Psoas muscle (tissue), 8 donors: Measurements from ENCODE around the gene AXIN1. TPM values are rescaled to one million over a fixed set of nuclear protein-coding genes. Genes with fewer than 3 reads are reported as not detected.

Source experiments
- ATAC-seq, 4 donors: fragments of 200-7000 bp; cut with Tn5 transposase; one replicate each; pipeline ENCODE4 v1.9.1; 2020; ENCODE audit warnings: moderate library complexity in 3 of 4, mild to moderate bottlenecking in 2 of 4
- DNase-seq, 2 donors: peaks; one replicate each; pipeline ENCODE4 v3.0.0-alpha.2; 2020
- H3K27ac ChIP-seq: fragments of 200-600 bp; one replicate; pipeline ENCODE4 v1.8.0; 2022
- H3K27me3 ChIP-seq, 3 donors: fragments of 200-600 bp in 1 of 3; one replicate each; pipeline versions ENCODE4 v1.6.1 to v1.8.0; 2013 to 2022; ENCODE audit warnings: low read length in 2 of 3, mild to moderate bottlenecking in 2 of 3, moderate library complexity in 1 of 3; ENCODE audit not compliant: insufficient read depth in 3 of 3
- H3K36me3 ChIP-seq, 2 donors: fragments of 200-600 bp in 1 of 2; one replicate each; pipeline versions ENCODE4 v1.6.1 to v1.8.0; 2013 to 2022; ENCODE audit warnings: low read depth in 1 of 2, mild to moderate bottlenecking in 1 of 2, moderate library complexity in 1 of 2; ENCODE audit not compliant: insufficient read depth in 1 of 2
- H3K4me1 ChIP-seq: fragments of 200-600 bp; one replicate; pipeline ENCODE4 v1.8.0; 2022
- H3K4me3 ChIP-seq: fragments of 200-600 bp; one replicate; pipeline ENCODE4 v1.8.0; 2022; ENCODE audit warnings: mild to moderate bottlenecking
- H3K9me3 ChIP-seq: fragments of 200-600 bp; one replicate; pipeline ENCODE4 v1.8.0; 2022
- CTCF ChIP-seq: fragments of 200-600 bp; IDR thresholded peaks from one replicate; pipeline ENCODE4 v1.8.0; 2022; ENCODE audit warnings: antibody characterized with exemption
- WGBS, 3 donors: extraction: QIAGEN DNeasy Blood & Tissue Kit; methylation state at CpG; one replicate each; pipeline versions ENCODE4 v1.1.6 to v1.1.7; 2013; 5-methylcytosine and 5-hydroxymethylcytosine counted together
- intact Hi-C, 2 donors: fragments of 100-400 bp; cut with DNase I; formaldehyde crosslinking; loops; one replicate each; pipeline versions ENCODE4 v1.11.0 to v1.14.2; 2022
- polyA plus RNA-seq, 3 donors: library from polyadenylated mRNA; stranded (reverse); fragments of 200-250 nt; gene quantifications; one replicate each; pipeline ENCODE4 v1.2.3, GENCODE V29; 2013
- total RNA-seq, 4 donors: library from RNA; stranded (reverse); fragmentation: NEBNext Ultra II Directional in 2 of 4; extraction: Animal tissue kit (Norgen Biotek cat#: 25700) in 2 of 4; gene quantifications; one replicate each; pipeline versions ENCODE4 v1.2.1 to v1.2.4, GENCODE V29; 2021 to 2023
- donor health status: healthy with polysubstance abuse.
- donor health status: DM: no; HTN: no; CAD: no; lungs with moderate emphysema.
- donor health status: Bipolar disorder and iron deficiency.
- donor health status: healthy.
- donor health status: DM: yes; HTN: yes; CAD: no.
- donor health status: DM: no; HTN: no; CAD: no.
- donor health status: DM: no; HTN: no; CAD: no.
- donor health status: DM: yes; HTN: yes; CAD: no.

The AXIN1 gene
- total and polyA plus RNA-seq, 7 donors = 12.1 to 32.3 (median 23.2) TPM

GRCh38 chr16:381789-382717, 29.5 kb upstream of the AXIN1 start, which contains the start of gene PGAP6:
TSS of gene PGAP6 (minus strand) at chr16:381978. CDS start at chr16:381821, 157 bp downstream.
- peaks cover 39% of the 10 kb centered on the region for H3K4me1 ChIP-seq
- WGBS, 3 donors = 0% methylated on average over 30 to 110 of the region's 123 CpGs
- no peaks in the 10 kb centered on the region for H3K9me3 ChIP-seq
- peaks cover 0 to 5% of the 10 kb centered on the region in 2 donors for H3K36me3 ChIP-seq
- DNase-seq (peak; percentile 75 to 85), ATAC-seq (peak; percentile 71 to 82 (median 77))
- intact Hi-C loops = no loop called here
- H3K4me3 ChIP-seq = peak within 1 kb of the TSS; percentile 96
- H3K27me3 ChIP-seq = no peaks in the 10 kb centered on the region
- no peak for TF ChIP-seq CTCF
- peak within 1 kb of the TSS; percentile 82 for H3K27ac ChIP-seq

- no peaks in the 10 kb centered on the region for H3K27me3 ChIP-seq
- H3K4me1 ChIP-seq = peaks cover 32% of the 10 kb centered on the region
- peaks cover 0 to 13% of the 10 kb centered on the region in 2 donors for H3K36me3 ChIP-seq
- H3K9me3 ChIP-seq = no peaks in the 10 kb centered on the region
- DNase-seq (peak in 1 of 2 donors; percentile 52), ATAC-seq (peak; percentile 25 to 55 (median 38))
- intact Hi-C loops = no loop called here
- H3K27ac ChIP-seq = peak overlapping the region; percentile 65
- 1 to 4% (median 3%) methylated on average over 19 to 73 of the region's 73 CpGs for WGBS, 3 donors
- TF ChIP-seq CTCF = no peak
- H3K4me3 ChIP-seq = peak overlapping the region; percentile 94
Measured at GRCh38 chr16:381012-381788, 28.7 kb upstream of the AXIN1 start.

DNA sequence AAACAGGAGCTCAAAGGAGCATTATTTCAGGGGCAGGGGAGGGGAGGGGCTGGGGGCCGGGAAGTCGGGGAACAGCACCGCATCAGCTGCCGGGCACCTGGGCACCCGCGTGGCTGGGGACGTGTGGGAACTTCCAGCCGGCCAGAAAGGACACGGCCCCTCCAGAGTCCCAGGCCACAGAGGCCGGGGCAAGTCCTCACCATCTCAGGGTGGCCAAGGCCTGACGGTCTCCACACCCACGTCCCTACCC, 28.2 kb upstream of the AXIN1 start:
- WGBS, 3 donors = 11 to 18% (median 14%) methylated on average over 10 to 12 of the region's 12 CpGs
- H3K27me3 ChIP-seq = no peaks in the 10 kb centered on the region
- ATAC-seq (peak; percentile 6 to 17 (median 10)), DNase-seq (no peak)
- H3K4me1 ChIP-seq = peaks cover 27% of the 10 kb centered on the region
- peaks cover 0 to 18% of the 10 kb centered on the region in 2 donors for H3K36me3 ChIP-seq
- H3K4me3 ChIP-seq = peak overlapping the region; percentile 94
- no peaks in the 10 kb centered on the region for H3K9me3 ChIP-seq
- H3K27ac ChIP-seq = no peak overlapping the region
- intact Hi-C loops = no loop called here
- no peak for TF ChIP-seq CTCF

DNA sequence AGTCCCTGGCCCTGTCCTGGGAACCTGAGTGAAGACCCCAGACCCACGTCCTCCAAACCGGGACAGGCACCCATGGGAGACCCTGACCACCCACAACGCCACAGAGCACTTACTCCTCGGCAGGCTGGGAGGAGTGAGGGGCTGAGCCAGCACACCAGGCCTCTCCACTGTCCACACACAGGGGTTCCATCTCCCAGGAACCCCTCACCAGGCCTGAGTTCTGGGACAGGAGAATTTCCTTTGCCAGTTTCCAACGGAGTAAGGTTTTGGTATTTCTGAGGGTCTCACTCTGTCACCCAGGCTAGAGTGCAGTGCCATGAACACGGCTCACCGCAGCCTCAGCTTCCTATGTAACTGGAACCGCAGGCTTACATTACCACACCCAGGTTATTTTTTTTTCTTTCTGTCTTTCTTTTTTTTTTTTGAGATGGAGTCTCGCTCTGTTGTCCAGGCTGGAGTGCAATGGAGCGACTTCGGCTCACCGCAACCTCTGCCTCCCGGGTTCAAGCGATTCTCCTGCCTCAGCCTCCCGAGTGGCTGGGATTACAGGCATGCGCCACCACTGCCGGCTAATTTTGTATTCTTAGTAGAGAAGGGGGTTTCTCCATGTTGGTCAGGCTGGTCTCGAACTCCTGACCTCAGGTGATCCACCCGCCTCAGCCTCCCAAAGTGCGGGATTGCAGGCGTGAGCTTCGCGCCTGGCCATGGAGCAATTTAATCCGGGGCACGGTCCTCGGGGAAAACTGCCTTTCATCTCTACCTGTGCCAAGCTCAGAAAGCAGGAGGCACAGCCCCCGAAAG, 27.6 kb upstream of the AXIN1 start:
- Histone ChIP-seq H3K9me3 (no peaks in the 10 kb centered on the region), H3K4me1 (peaks cover 27% of the 10 kb centered on the region), H3K27ac (no peak overlapping the region), H3K4me3 (peak overlapping the region; percentile 94), H3K36me3 (peaks cover 0 to 22% of the 10 kb centered on the region in 2 donors), H3K27me3 (no peaks in the 10 kb centered on the region)
- intact Hi-C loops = no loop called here
- ATAC-seq (no peak), DNase-seq (no peak)
- 78 to 81% (median 79%) methylated on average over 26 to 27 of the region's 27 CpGs for WGBS, 3 donors
- TF ChIP-seq CTCF = no peak
